Measurements from ENCODE around the gene ALPK1.

The ALPK1 gene

GRCh38 chr4:112378243-112378620, 81.1 kb downstream of the ALPK1 start:
- no peak for TF ChIP-seq YY1 (IDR thresholded peaks at IDR 0.05; ENCODE audit: low read depth)
- no peak for TF ChIP-seq EP300 (IDR thresholded peaks at IDR 0.05; ENCODE audit: borderline replicate concordance)
- no peak for TF ChIP-seq EGR1 (IDR thresholded peaks at IDR 0.05)
- TF ChIP-seq RAD21 (IDR thresholded peaks at IDR 0.05; ENCODE audit: low read depth), result no peak
- TF ChIP-seq CEBPB (IDR thresholded peaks at IDR 0.05), result no peak
- TF ChIP-seq ZBTB7A (IDR thresholded peaks at IDR 0.05; ENCODE audit: low read depth), result no peak
- no peak for TF ChIP-seq MAX (IDR thresholded peaks at IDR 0.05)
- no peak for TF ChIP-seq TAF1 (IDR thresholded peaks at IDR 0.05; ENCODE audit: low read depth)
- TF ChIP-seq CREB1 (IDR thresholded peaks at IDR 0.05; ENCODE audit: low read depth), result no peak
- TF ChIP-seq TEAD4 (IDR thresholded peaks at IDR 0.05), result no peak
- no peak for TF ChIP-seq FOXM1 (IDR thresholded peaks at IDR 0.05; ENCODE audit: borderline replicate concordance, low read depth)
- no peak for TF ChIP-seq REST (IDR thresholded peaks at IDR 0.05; ENCODE audit: low read depth)
- TF ChIP-seq NFIC (IDR thresholded peaks at IDR 0.05), result no peak
- TF ChIP-seq USF1 (IDR thresholded peaks at IDR 0.05), result no peak
- TF ChIP-seq TCF12 (IDR thresholded peaks at IDR 0.05; ENCODE audit: low read depth), result no peak

GRCh38 chr4:112378858-112379257, 81.7 kb downstream of the ALPK1 start:
- no peak for TF ChIP-seq FOXM1 (IDR thresholded peaks at IDR 0.05; ENCODE audit: borderline replicate concordance, low read depth)
- no peak for TF ChIP-seq YY1 (IDR thresholded peaks at IDR 0.05; ENCODE audit: low read depth)
- TF ChIP-seq CEBPB (IDR thresholded peaks at IDR 0.05), result no peak
- no peak for TF ChIP-seq EGR1 (IDR thresholded peaks at IDR 0.05)
- TF ChIP-seq RAD21 (IDR thresholded peaks at IDR 0.05; ENCODE audit: low read depth), result no peak
- no peak for TF ChIP-seq ZBTB7A (IDR thresholded peaks at IDR 0.05; ENCODE audit: low read depth)

GRCh38 chr4:112379306-112379705, 82.1 kb downstream of the ALPK1 start:
- TF ChIP-seq EGR1 (IDR thresholded peaks at IDR 0.05) (no peak), TEAD4 (IDR thresholded peaks at IDR 0.05) (no peak), TAF1 (IDR thresholded peaks at IDR 0.05; ENCODE audit: low read depth) (no peak), ZBTB7A (IDR thresholded peaks at IDR 0.05; ENCODE audit: low read depth) (no peak), CREB1 (IDR thresholded peaks at IDR 0.05; ENCODE audit: low read depth) (no peak), REST (IDR thresholded peaks at IDR 0.05; ENCODE audit: low read depth) (no peak), YY1 (IDR thresholded peaks at IDR 0.05; ENCODE audit: low read depth) (no peak), EP300 (IDR thresholded peaks at IDR 0.05; ENCODE audit: borderline replicate concordance) (no peak), MAX (IDR thresholded peaks at IDR 0.05) (no peak), FOXM1 (IDR thresholded peaks at IDR 0.05; ENCODE audit: borderline replicate concordance, low read depth) (no peak), TCF12 (IDR thresholded peaks at IDR 0.05; ENCODE audit: low read depth) (no peak), NFIC (IDR thresholded peaks at IDR 0.05) (no peak)

- TF ChIP-seq MAX (IDR thresholded peaks at IDR 0.05) (no peak), NFIC (IDR thresholded peaks at IDR 0.05) (no peak), YY1 (IDR thresholded peaks at IDR 0.05; ENCODE audit: low read depth) (no peak), TEAD4 (IDR thresholded peaks at IDR 0.05) (no peak), REST (IDR thresholded peaks at IDR 0.05; ENCODE audit: low read depth) (no peak)
These were observed 85.0 kb downstream of the ALPK1 start for GRCh38 chr4:112381996-112382692.

GRCh38 chr4:112386071-112386470, 88.9 kb downstream of the ALPK1 start:
- TF ChIP-seq EGR1 (IDR thresholded peaks at IDR 0.05) (no peak), CEBPB (IDR thresholded peaks at IDR 0.05) (no peak), YY1 (IDR thresholded peaks at IDR 0.05; ENCODE audit: low read depth) (no peak), TEAD4 (IDR thresholded peaks at IDR 0.05) (no peak), MAX (IDR thresholded peaks at IDR 0.05) (no peak), FOXM1 (IDR thresholded peaks at IDR 0.05; ENCODE audit: borderline replicate concordance, low read depth) (no peak), REST (IDR thresholded peaks at IDR 0.05; ENCODE audit: low read depth) (no peak), TCF12 (IDR thresholded peaks at IDR 0.05; ENCODE audit: low read depth) (no peak)

Measured in Ishikawa (cell line).